ENCODE data around the gene M1AP. TPM values are rescaled to one million over a fixed set of nuclear protein-coding genes. Genes with fewer than 3 reads are reported as not detected.

M1AP gene
- total RNA-seq, 1 experiment from 2014 or later, result 7.6 TPM

GRCh38 chr2:74576863-74577229, 71.3 kb downstream of the M1AP start:
- DNase-seq, result no peak
- Histone ChIP-seq H3K14ac (ENCODE audit: insufficient read depth, low read length) (no peak overlapping the region), H2BK12ac (ENCODE audit: insufficient read length, low read depth, low read length) (no peak overlapping the region), H2BK5ac (ENCODE audit: insufficient read length, low read length) (no peak overlapping the region), H3K4ac (ENCODE audit: low read depth, low read length) (no peak overlapping the region), H2BK15ac (ENCODE audit: low read depth, low read length) (no peak overlapping the region), H3K79me2 (ENCODE audit: insufficient read depth, low read length) (no peaks in the 10 kb centered on the region), H2AK5ac (ENCODE audit: insufficient read length, low read length) (no peak overlapping the region), H3K79me1 (ENCODE audit: insufficient read depth, low read depth, low read length, poor library complexity, severe bottlenecking) (no peaks in the 10 kb centered on the region), H3K27ac (ENCODE audit: insufficient read length, low read depth, low read length) (no peak overlapping the region), H4K91ac (ENCODE audit: insufficient read length, low read depth, low read length) (no peak overlapping the region), H2AFZ (ENCODE audit: low read length) (no peak overlapping the region), H3K4me2 (ENCODE audit: insufficient read depth, insufficient read length, low read length) (no peak overlapping the region), H4K8ac (replicated peaks; ENCODE audit: insufficient read length, low read depth, low read length) (no peak overlapping the region), H2BK20ac (ENCODE audit: low read depth, low read length, poor library complexity, severe bottlenecking) (no peak overlapping the region), H3K4me1 (ENCODE audit: insufficient read depth, low read length) (no peaks in the 10 kb centered on the region), H4K20me1 (ENCODE audit: control insufficient read depth, insufficient read depth, insufficient read length) (no peaks in the 10 kb centered on the region), H3K56ac (ENCODE audit: insufficient read length, low read depth, low read length) (no peak overlapping the region), H3K9ac (ENCODE audit: extremely low read depth, insufficient read length, low read length) (no peak overlapping the region), H3K23me2 (ENCODE audit: insufficient read length, low read depth, low read length, poor library complexity, severe bottlenecking) (no peaks in the 10 kb centered on the region), H3K27me3 (ENCODE audit: insufficient read depth, low read length) (no peaks in the 10 kb centered on the region), H3K23ac (ENCODE audit: insufficient read length, low read depth, low read length) (no peak overlapping the region), H4K5ac (ENCODE audit: insufficient read length, low read depth, low read length) (no peak overlapping the region), H3K9me3 (ENCODE audit: control insufficient read depth, low read depth, low read length) (no peaks in the 10 kb centered on the region), H3T11ph (ENCODE audit: low read length) (no peak overlapping the region), H3K18ac (ENCODE audit: insufficient read length, low read depth, low read length) (no peak overlapping the region), H2BK120ac (ENCODE audit: low read depth, low read length, poor library complexity, severe bottlenecking) (no peak overlapping the region)
- TF ChIP-seq CTCF (conservative IDR thresholded peaks at IDR 0.05), result no peak
- H3K4me3 Mint-ChIP-seq, result no peak overlapping the region
- H3K27ac Mint-ChIP-seq, result no peak overlapping the region; a peak in 1 of 7 replicates
- H3K4me1 Mint-ChIP-seq, result peaks cover 2 to 3% of the 10 kb centered on the region in 2 experiments; a peak in 1 of 4 replicates
- WGBS (ENCODE audit: extremely low coverage, insufficient read length, low lambda C conversion rate), result no CpG with 5 or more reads among the region's 1 CpG
- peaks cover 3% of the 10 kb centered on the region; the same call in 1 of the 2 replicates for H3K27me3 Mint-ChIP-seq (ENCODE audit: low read depth)
- no peaks in the 10 kb centered on the region for H3K9me3 Mint-ChIP-seq
- no peaks in the 10 kb centered on the region for H3K36me3 Mint-ChIP-seq (ENCODE audit: insufficient read depth in 1 of 3, low read depth in 3 of 3)
